IMR-90 (cell line): ENCODE measurements around the gene UBL4A. TPM values are rescaled to one million over a fixed set of nuclear protein-coding genes. Genes with fewer than 3 reads are reported as not detected.
A peak's percentile ranks its signal among the peaks of the same experiment; 100 is the strongest.

Source experiments
- ATAC-seq: fragments of 200-7000 bp; cut with Tn5 transposase; 2 replicates; pipeline ENCODE4 v1.9.1; 2020; ENCODE audit warnings: low read depth, mild to moderate bottlenecking, moderate library complexity
- BruUV-seq: library from RNA; stranded (reverse); fragments of 400-500 nt; replicated peaks from 2 replicates; lab custom pipeline; 2021; lab: Mats Ljungman, UMichigan
- CTCF ChIA-PET: fragments of 300-600 bp; formaldehyde crosslinking; extraction: SDS; loops from one replicate; lab custom pipeline; 2021; ENCODE audit warnings: antibody characterized with exemption; lab: Yijun Ruan, JAX
- POLR2A ChIA-PET: fragments of 300-600 bp; sonication (Branson Sonifier 250); formaldehyde crosslinking; loops from one replicate; lab custom pipeline; 2022; ENCODE audit warnings: antibody characterized with exemption; ENCODE audit not compliant: unreplicated experiment; lab: Charles Lee
- DNase-seq: peaks from one replicate; pipeline ENCODE4 v3.0.0; 2013
- H2AFZ ChIP-seq: replicated peaks from 2 replicates; pipeline ENCODE3; 2013; ENCODE audit warnings: low read length, mild to moderate bottlenecking; ENCODE audit not compliant: poor library complexity
- H2AK5ac ChIP-seq: 2 replicates; pipeline ENCODE4 v1.6.1; 2013; ENCODE audit warnings: low read depth, low read length, inconsistent platforms
- H2AK9ac ChIP-seq: replicated peaks from 2 replicates; pipeline ENCODE3; 2013; ENCODE audit warnings: mild to moderate bottlenecking, low read depth, low read length, moderate library complexity; ENCODE audit not compliant: poor library complexity
- H2BK120ac ChIP-seq: 2 replicates; pipeline ENCODE4 v1.6.1; 2013; ENCODE audit warnings: low read depth, low read length, inconsistent platforms
- H2BK15ac ChIP-seq: 3 replicates; pipeline ENCODE4 v1.6.1; 2013; ENCODE audit warnings: low read depth, low read length, inconsistent platforms
- H2BK20ac ChIP-seq: 2 replicates; pipeline ENCODE4 v1.6.1; 2013; ENCODE audit warnings: low read depth, mild to moderate bottlenecking, inconsistent platforms, low read length, moderate library complexity
- H2BK5ac ChIP-seq: 2 replicates; pipeline ENCODE4 v1.6.1; 2013; ENCODE audit warnings: mild to moderate bottlenecking, low read depth, low read length, inconsistent platforms; ENCODE audit not compliant: poor library complexity, severe bottlenecking
- H3K14ac ChIP-seq: replicated peaks from 2 replicates; pipeline ENCODE4 v1.6.1; 2013; ENCODE audit warnings: low read depth, low read length, inconsistent platforms
- H3K18ac ChIP-seq: 2 replicates; pipeline ENCODE4 v1.6.1; 2013; ENCODE audit warnings: low read depth, low read length, control low read depth
- H3K23ac ChIP-seq: 2 replicates; pipeline ENCODE4 v1.6.1; 2013; ENCODE audit warnings: low read depth, low read length, inconsistent platforms
- H3K27ac ChIP-seq: 2 replicates; pipeline ENCODE4 v1.5.1; 2013; ENCODE audit warnings: mild to moderate bottlenecking, control low read depth, low read length; ENCODE audit not compliant: insufficient read depth
- H3K27me3 ChIP-seq: 2 replicates; pipeline ENCODE4 v1.6.1; 2013; ENCODE audit warnings: low read length; ENCODE audit not compliant: control insufficient read depth, insufficient read depth
- H3K36me3 ChIP-seq: 2 replicates; pipeline ENCODE4 v1.6.1; 2013; ENCODE audit warnings: low read length, mixed read lengths; ENCODE audit not compliant: control insufficient read depth, insufficient read depth
- H3K4ac ChIP-seq: 2 replicates; pipeline ENCODE4 v1.6.1; 2013; ENCODE audit warnings: low read depth, low read length, inconsistent platforms
- H3K4me1 ChIP-seq: 2 replicates; pipeline ENCODE4 v1.6.1; 2013; ENCODE audit warnings: low read length, mixed read lengths; ENCODE audit not compliant: control insufficient read depth, insufficient read depth
- H3K4me2 ChIP-seq: 2 replicates; pipeline ENCODE4 v1.6.1; 2013; ENCODE audit warnings: low read depth, mild to moderate bottlenecking, control low read depth, low read length, moderate library complexity
- H3K4me3 ChIP-seq: 2 replicates; pipeline ENCODE4 v1.5.1; 2013; ENCODE audit warnings: low read depth, mild to moderate bottlenecking, control low read depth, low read length, moderate library complexity; ENCODE audit not compliant: insufficient read depth
- H3K56ac ChIP-seq: 2 replicates; pipeline ENCODE4 v1.6.1; 2013; ENCODE audit warnings: low read length, inconsistent platforms; ENCODE audit not compliant: insufficient read depth; ENCODE audit errors: extremely low read depth
- H3K79me1 ChIP-seq, 2 experiments: 2 replicates each; pipeline ENCODE4 v1.6.1; 2013; ENCODE audit warnings: low read length in 2 of 2, inconsistent platforms in 1 of 2, low read depth in 1 of 2
- H3K9ac ChIP-seq: 2 replicates; pipeline ENCODE4 v1.6.1; 2013; ENCODE audit warnings: low read depth, low read length, control low read depth
- H3K9me1 ChIP-seq: 2 replicates; pipeline ENCODE4 v1.6.1; 2013; ENCODE audit warnings: low read length, inconsistent platforms; ENCODE audit not compliant: insufficient read depth
- H3K9me3 ChIP-seq: 2 replicates; pipeline ENCODE4 v1.6.1; 2013; ENCODE audit warnings: low read length; ENCODE audit not compliant: control insufficient read depth, insufficient read depth
- H4K20me1 ChIP-seq: 2 replicates; pipeline ENCODE4 v1.6.1; 2013; ENCODE audit warnings: low read length, inconsistent platforms; ENCODE audit not compliant: insufficient read depth
- H4K5ac ChIP-seq: 2 replicates; pipeline ENCODE4 v1.6.1; 2013; ENCODE audit warnings: mild to moderate bottlenecking, low read depth, low read length, control low read depth
- H4K8ac ChIP-seq, 2 experiments: 2 replicates each; pipeline ENCODE4 v1.6.1; 2013; ENCODE audit warnings: low read depth in 2 of 2, low read length in 2 of 2, control low read depth in 1 of 2, inconsistent platforms in 1 of 2
- H4K91ac ChIP-seq: 2 replicates; pipeline ENCODE4 v1.6.1; 2013; ENCODE audit warnings: low read depth, low read length, inconsistent platforms; ENCODE audit not compliant: insufficient read depth
- MXI1 ChIP-seq: IDR thresholded peaks from 2 replicates; pipeline ENCODE4 v1.6.1; 2012; ENCODE audit warnings: low read depth, mild to moderate bottlenecking, low read length, moderate library complexity, borderline replicate concordance
- RAD21 ChIP-seq: IDR thresholded peaks from 2 replicates; pipeline ENCODE4 v1.6.1; 2012; ENCODE audit warnings: low read length, improper control_type of control experiment
- RFX5 ChIP-seq: IDR thresholded peaks from 2 replicates; pipeline ENCODE4 v1.8.0; 2012; ENCODE audit warnings: low read depth, mild to moderate bottlenecking, low read length, moderate library complexity
- SMC3 ChIP-seq: fragments of 150-350 bp; IDR thresholded peaks from 2 replicates; pipeline ENCODE4 v1.6.1; 2016; ENCODE audit warnings: low read depth, mild to moderate bottlenecking, antibody characterized with exemption, low read length, moderate library complexity
- WGBS, 2 experiments: methylation state at CpG; one replicate each; pipeline versions ENCODE4 v1.1.5 to v1.1.7; 2013; ENCODE audit warnings: missing lambda C conversion rate in 2 of 2; ENCODE audit not compliant: insufficient read length in 1 of 2; ENCODE audit errors: extremely low coverage in 2 of 2; 5-methylcytosine and 5-hydroxymethylcytosine counted together
- dilution Hi-C: fragments of 300-500 bp; cut with HindIII; formaldehyde crosslinking; loops from one replicate; pipeline ENCODE4 v1.14.3; 2018; ENCODE audit warnings: low sequenced_read_pairs; ENCODE audit not compliant: unreplicated experiment
- in situ Hi-C: fragments of 300-500 bp; cut with MboI; formaldehyde crosslinking; loops from 3 replicates; pipeline ENCODE4 v1.14.3; 2019; ENCODE audit warnings: low sequenced_read_pairs, inconsistent platforms, mixed read lengths
- intact Hi-C: fragments of 100-400 bp; cut with micrococcal nuclease; formaldehyde crosslinking; loops from 2 replicates; pipeline ENCODE4 v1.10.0; 2022
- polyA plus RNA-seq, 3 experiments: library from polyadenylated mRNA; depleted of rRNA; stranded (reverse); fragments of >200 nt; gene quantifications; 2 replicates each; pipeline ENCODE4 v1.2.3, GENCODE V29; 2012; ENCODE audit warnings: low replicate concordance in 1 of 3
- total RNA-seq: library from RNA; depleted of rRNA; stranded (reverse); fragments of >200 nt; gene quantifications from 2 replicates; pipeline ENCODE4 v1.2.3, GENCODE V29; 2012

The UBL4A gene
- total and polyA plus RNA-seq, 2 of the 4 experiments (the other 2 are of a cell fraction), result 24.6 to 28.3 TPM

DNA sequence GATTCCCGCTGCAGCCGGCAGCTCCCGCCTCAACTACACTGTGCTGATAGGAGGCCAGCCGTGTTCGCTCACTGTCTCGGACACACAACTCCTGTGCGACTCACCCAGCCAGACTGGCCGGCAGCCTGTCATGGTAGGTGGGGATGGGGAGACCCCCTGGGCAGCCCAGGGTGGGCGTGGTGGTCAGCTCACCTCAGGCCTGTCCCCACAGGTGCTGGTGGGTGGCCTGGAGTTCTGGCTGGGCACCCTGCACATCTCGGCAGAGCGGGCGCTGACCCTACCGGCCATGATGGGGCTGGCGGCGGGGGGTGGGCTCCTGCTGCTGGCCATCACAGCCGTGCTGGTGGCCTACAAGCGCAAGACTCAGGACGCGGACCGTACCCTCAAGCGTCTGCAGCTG, 18.9 kb downstream of the UBL4A start:
- ATAC-seq (no peak), DNase-seq (no peak)
- Histone ChIP-seq H3K14ac (no peak overlapping the region), H3K27me3 (no peaks in the 10 kb centered on the region), H3K4me3 (no peak overlapping the region), H3K4ac (no peak overlapping the region), H4K91ac (no peak overlapping the region), H3K9me1 (no peaks in the 10 kb centered on the region), H3K4me2 (no peak overlapping the region), H3K18ac (no peak overlapping the region), H3K9ac (no peak overlapping the region), H2BK15ac (no peak overlapping the region), H3K9me3 (peaks cover 1% of the 10 kb centered on the region; the same call in 1 of the 2 replicates), H2AK9ac (no peak overlapping the region), H3K23ac (no peak overlapping the region), H4K8ac (no peak overlapping the region), H2BK120ac (no peak overlapping the region), H3K36me3 (peaks cover 82% of the 10 kb centered on the region), H2AK5ac (no peak overlapping the region), H2AFZ (no peak overlapping the region), H3K4me1 (no peaks in the 10 kb centered on the region), H3K56ac (no peak overlapping the region), H3K79me1 (peaks cover 0 to 7% of the 10 kb centered on the region in 2 experiments; a peak in 2 of 4 replicates), H4K5ac (no peak overlapping the region), H4K20me1 (peaks cover 7% of the 10 kb centered on the region; the same call in 1 of the 2 replicates), H2BK20ac (no peak overlapping the region), H2BK5ac (no peak overlapping the region), H3K27ac (no peak overlapping the region)
- no peak for TF ChIP-seq RAD21
- no peak for TF ChIP-seq SMC3
- no peak for TF ChIP-seq RFX5
- no peak for TF ChIP-seq MXI1
- dilution Hi-C loops, result no loop called here
- 97% methylated on average over 10 of the region's 21 CpGs; no CpG with 5 or more reads in 1 of the 2 experiments for WGBS, 2 experiments
- in situ Hi-C loops, result no loop called here
- BruUV-seq, result TSS peak; percentile 36
- ChIA-PET CTCF (no interaction called here), POLR2A (no interaction called here)
- intact Hi-C loops, result no loop called here
